GM12875 (cell line): ENCODE data around the gene COL28A1.

Experiments
- H3K4me3 ChIP-seq: one replicate; pipeline ENCODE4 v1.5.1; 2011; ENCODE audit warnings: low read depth, low read length, control low read depth
- TF ChIP-seq, protein P1 (sequence below): IDR thresholded peaks from 2 replicates; pipeline ENCODE4 v1.5.1; 2011; ENCODE audit warnings: low read depth, mild to moderate bottlenecking, control low read depth, inconsistent platforms, low read length, moderate library complexity, borderline replicate concordance; ENCODE audit not compliant: insufficient read depth

Gene COL28A1

GRCh38 chr7:7505915-7506314 is 29.8 kb downstream of the COL28A1 start:
- no peak overlapping the region for H3K4me3 ChIP-seq
- TF ChIP-seq, protein P1, sequence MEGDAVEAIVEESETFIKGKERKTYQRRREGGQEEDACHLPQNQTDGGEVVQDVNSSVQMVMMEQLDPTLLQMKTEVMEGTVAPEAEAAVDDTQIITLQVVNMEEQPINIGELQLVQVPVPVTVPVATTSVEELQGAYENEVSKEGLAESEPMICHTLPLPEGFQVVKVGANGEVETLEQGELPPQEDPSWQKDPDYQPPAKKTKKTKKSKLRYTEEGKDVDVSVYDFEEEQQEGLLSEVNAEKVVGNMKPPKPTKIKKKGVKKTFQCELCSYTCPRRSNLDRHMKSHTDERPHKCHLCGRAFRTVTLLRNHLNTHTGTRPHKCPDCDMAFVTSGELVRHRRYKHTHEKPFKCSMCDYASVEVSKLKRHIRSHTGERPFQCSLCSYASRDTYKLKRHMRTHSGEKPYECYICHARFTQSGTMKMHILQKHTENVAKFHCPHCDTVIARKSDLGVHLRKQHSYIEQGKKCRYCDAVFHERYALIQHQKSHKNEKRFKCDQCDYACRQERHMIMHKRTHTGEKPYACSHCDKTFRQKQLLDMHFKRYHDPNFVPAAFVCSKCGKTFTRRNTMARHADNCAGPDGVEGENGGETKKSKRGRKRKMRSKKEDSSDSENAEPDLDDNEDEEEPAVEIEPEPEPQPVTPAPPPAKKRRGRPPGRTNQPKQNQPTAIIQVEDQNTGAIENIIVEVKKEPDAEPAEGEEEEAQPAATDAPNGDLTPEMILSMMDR: no peak

DNA sequence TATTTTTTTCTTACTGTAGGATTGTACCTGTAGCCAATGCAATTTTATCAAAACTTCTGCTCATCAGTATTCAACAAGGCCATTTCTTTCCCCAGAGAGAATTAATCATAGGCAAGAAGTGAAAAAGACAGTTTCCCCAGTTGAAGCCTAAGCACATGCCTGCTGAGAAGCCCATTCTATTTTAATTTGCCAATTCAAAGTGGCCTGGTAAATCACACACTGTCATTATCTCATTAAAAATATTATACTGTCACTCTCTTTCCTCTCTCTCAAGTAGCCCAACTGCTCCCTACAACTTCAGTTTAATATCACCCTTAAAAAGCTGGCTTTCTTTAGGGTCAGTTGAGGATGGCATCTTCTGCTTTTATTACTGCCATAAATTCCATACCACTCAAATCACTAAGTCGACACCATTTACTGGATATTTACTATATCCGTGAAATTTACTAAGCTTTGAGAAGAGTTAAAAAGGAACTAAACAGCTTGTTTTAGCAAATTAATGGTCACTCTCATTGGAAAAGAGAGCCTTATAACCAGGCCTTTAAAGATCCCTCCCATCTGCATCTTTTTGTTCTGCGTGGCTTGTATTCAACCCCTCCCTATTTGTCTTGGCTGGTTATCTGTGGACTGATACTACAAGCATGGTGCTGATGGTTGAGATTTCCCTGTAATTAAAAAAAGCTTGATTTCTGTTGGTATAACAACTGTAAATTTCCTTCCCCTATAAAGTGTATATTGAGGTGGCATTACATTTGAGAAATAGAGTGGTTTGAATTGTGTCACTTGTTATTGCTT is 30.6 kb downstream of the COL28A1 start:
- H3K4me3 ChIP-seq: no peak overlapping the region
- TF ChIP-seq, protein P1: no peak

DNA sequence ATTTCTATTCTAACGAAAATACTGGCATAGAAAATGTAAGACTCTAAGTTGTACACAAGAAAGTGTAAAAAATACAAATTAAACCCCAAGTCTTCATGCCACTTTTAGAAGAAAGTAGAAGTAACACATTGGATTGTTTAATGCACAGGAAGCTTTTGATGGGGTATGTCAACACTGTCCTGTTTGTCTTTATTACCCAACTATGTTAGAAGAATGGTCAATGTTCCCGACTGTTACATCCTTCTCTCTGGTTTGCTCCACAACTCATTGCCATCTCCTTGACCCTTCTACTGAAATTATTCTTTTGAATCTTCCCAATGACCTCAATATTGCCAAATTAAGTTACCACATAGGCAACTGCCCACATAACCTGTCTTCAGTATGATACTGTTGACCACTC is 35.8 kb downstream of the COL28A1 start:
- TF ChIP-seq, protein P1: no peak
- no peak overlapping the region for H3K4me3 ChIP-seq

DNA sequence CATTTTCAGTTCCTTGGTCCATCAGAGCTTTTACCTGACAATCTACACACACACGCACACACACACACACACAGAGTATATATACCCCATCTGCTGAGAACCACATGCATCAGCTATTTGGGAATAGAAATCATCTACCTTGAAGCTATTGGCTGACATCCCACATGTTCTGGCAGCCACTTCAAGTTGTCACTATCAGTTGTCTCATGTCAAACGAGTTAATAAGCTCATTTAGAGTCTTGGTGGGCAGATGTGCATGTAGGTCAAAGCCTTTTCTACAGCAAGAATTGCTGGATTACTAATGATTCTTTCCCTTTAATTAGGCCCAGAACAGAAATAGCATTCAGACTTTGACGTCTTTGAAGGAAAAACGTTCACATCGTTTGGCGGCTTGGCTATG is 36.8 kb downstream of the COL28A1 start:
- TF ChIP-seq, protein P1: no peak
- no peak overlapping the region for H3K4me3 ChIP-seq

DNA sequence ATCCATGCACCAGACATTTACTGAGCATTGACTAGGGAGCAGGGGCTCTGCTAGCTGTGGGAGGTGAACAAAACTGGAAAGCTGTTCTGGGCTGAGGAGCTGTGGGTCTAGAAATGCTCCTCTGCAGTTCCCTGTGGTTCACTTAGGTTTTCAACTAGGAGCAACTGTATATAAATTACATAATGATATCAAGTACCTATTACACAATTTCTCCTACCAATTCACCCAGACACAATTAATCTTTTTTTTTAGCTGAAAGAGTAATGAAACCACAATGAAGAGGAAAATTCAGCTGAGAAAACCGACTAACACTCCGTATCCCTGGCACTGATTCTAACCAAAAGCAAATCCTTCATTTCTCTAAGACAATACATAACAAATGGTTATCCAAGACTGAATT is 39.4 kb downstream of the COL28A1 start:
- H3K4me3 ChIP-seq: no peak overlapping the region
- TF ChIP-seq, protein P1: no peak

- H3K4me3 ChIP-seq: no peak overlapping the region
- TF ChIP-seq, protein P1: no peak
Observed at GRCh38 chr7:7495171-7495570, 40.5 kb downstream of the COL28A1 start.

DNA sequence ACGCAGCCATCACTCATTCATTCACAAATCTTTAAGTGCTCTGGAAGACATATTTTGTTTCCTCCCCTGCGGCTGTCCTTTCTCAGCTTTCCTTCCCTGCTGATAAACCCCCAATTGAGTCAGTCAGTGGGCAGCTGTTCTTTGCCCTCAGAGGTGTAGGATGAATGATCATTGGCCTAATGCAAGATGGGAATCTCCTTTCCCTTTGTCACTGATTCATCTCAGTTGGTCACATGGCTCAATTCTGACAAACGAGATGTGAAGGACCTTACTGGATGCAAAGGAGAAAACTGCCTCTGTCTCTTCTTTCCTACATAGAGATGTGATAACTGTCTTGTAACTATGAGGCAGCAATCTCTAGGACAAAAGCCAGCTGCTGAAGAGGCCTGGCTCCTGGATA is 44.6 kb downstream of the COL28A1 start:
- TF ChIP-seq, protein P1: no peak
- no peak overlapping the region for H3K4me3 ChIP-seq
